Stimulated activated naive CD8-positive, alpha-beta T cell treated with anti-CD3 and anti-CD28 coated beads, Interleukin-15, Interleukin-2, amounts not matched to agents 100 ng/mL and 50 ng/mL, for 24 hours (primary cell): ENCODE measurements around the gene INSIG2.

Experiments
- H3K27ac Mint-ChIP-seq: one replicate; pipeline ENCODE4 v1.8.0; 2021; ENCODE audit warnings: mild to moderate bottlenecking, mixed read lengths
- H3K27me3 Mint-ChIP-seq: one replicate; pipeline ENCODE4 v1.8.0; 2021; ENCODE audit warnings: mixed read lengths
- H3K36me3 Mint-ChIP-seq: one replicate; pipeline ENCODE4 v1.8.0; 2021; ENCODE audit warnings: low read depth, mixed read lengths
- H3K4me1 Mint-ChIP-seq: one replicate; pipeline ENCODE4 v1.8.0; 2021; ENCODE audit warnings: low read depth, mixed read lengths
- H3K4me3 Mint-ChIP-seq: one replicate; pipeline ENCODE4 v1.8.0; 2021; ENCODE audit warnings: mild to moderate bottlenecking, mixed read lengths
- H3K9me3 Mint-ChIP-seq: one replicate; pipeline ENCODE4 v1.8.0; 2021; ENCODE audit warnings: mixed read lengths

INSIG2 gene

DNA sequence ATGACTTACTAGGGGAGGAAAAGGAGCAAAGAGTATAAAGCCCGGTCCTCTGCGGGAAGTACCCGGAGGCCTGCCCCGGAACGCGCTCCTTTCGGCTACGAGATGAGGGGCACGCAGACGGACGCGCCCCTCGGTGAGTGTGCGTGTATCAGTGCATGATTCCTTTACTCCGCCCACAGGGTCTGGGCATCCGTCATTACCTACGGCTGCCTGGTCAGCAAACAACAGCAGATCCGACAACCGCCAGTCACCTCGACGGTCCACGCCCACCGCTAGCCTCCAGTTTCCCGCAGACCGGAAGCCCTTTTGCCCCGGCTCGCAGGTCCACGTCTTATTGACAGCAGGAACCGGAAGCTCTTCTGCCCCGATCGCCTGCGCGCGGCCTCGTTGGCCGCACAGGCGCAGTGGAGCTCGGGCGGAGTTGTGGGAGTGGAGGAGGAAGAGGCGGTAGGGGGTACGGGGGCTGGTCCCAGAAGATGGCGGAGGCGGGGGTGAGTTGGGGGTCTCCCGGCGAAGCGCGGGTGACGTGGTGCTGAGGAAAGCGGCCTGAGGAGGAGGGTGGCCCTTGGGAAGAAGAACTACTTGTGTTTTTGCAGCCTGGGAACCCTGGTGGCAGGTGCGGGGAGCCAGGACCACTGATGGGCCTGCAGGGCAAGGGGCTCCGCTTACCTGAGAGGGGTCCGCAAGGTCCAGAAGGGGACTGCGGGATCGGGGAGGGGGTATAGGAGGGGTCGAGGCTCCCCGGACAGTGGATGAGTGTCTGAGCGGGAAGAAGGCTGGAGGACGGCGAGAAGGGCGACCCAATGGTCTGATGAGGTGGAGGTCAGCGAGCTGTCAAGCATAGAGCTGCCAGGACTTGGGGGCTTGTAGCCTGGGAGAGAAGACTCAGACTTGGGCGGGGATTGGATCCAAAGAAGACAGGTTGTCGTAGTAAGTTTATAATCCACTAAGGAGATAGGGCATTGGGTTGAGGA is at the start of gene INSIG2:
Gene INSIG2, plus strand, starts transcription at position 421 of the 974 bp plus-strand sequence. CDS start 8,086 bp downstream, outside the sequence.
- peak within 1 kb of the TSS; percentile 74 for H3K4me3 Mint-ChIP-seq
- H3K9me3 Mint-ChIP-seq = no peaks in the 10 kb centered on the region
- H3K36me3 Mint-ChIP-seq = no peaks in the 10 kb centered on the region
- no peaks in the 10 kb centered on the region for H3K27me3 Mint-ChIP-seq
- peak within 1 kb of the TSS; percentile 90 for H3K27ac Mint-ChIP-seq
- H3K4me1 Mint-ChIP-seq = peaks cover 29% of the 10 kb centered on the region

DNA sequence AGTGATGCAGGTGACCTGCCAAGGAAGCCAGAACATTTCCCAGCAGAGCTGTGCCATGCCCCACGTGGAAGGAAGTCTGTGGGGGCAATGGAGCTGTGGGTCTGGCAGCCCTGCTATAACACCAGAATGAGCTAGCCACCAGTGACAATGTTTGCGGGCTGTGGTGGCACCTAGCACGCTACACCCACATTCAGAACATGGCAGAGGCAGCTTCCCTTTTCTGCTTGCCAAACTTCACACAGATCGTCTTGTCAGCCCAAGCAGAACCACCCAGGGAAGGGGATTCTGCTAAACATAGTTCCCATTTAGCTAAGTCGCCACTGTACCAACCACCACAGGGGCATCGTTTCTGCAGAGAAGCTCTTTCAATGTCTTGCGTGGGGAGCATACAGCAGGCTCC is 47.4 kb upstream of the INSIG2 start:
- H3K4me3 Mint-ChIP-seq = no peak overlapping the region
- H3K27me3 Mint-ChIP-seq = peaks cover 57% of the 10 kb centered on the region
- peaks cover 2% of the 10 kb centered on the region for H3K9me3 Mint-ChIP-seq
- no peaks in the 10 kb centered on the region for H3K4me1 Mint-ChIP-seq
- H3K27ac Mint-ChIP-seq = no peak overlapping the region
- H3K36me3 Mint-ChIP-seq = no peaks in the 10 kb centered on the region

GRCh38 chr2:118044103-118044716 is 44.1 kb upstream of the INSIG2 start:
- Mint-ChIP-seq H3K4me3 (no peak overlapping the region), H3K27me3 (peaks cover 49% of the 10 kb centered on the region), H3K4me1 (no peaks in the 10 kb centered on the region), H3K9me3 (no peaks in the 10 kb centered on the region), H3K27ac (no peak overlapping the region), H3K36me3 (no peaks in the 10 kb centered on the region)

- Mint-ChIP-seq H3K4me3 (no peak overlapping the region), H3K27ac (no peak overlapping the region), H3K4me1 (peaks cover 2% of the 10 kb centered on the region), H3K27me3 (peaks cover 47% of the 10 kb centered on the region), H3K36me3 (no peaks in the 10 kb centered on the region), H3K9me3 (no peaks in the 10 kb centered on the region)
Observed at GRCh38 chr2:118044854-118045253, 43.4 kb upstream of the INSIG2 start.

GRCh38 chr2:118045286-118045685 is 43.0 kb upstream of the INSIG2 start:
- Mint-ChIP-seq H3K4me1 (peaks cover 4% of the 10 kb centered on the region), H3K36me3 (no peaks in the 10 kb centered on the region), H3K27me3 (peaks cover 48% of the 10 kb centered on the region), H3K27ac (no peak overlapping the region), H3K9me3 (no peaks in the 10 kb centered on the region), H3K4me3 (no peak overlapping the region)

GRCh38 chr2:118046634-118047210 is 41.5 kb upstream of the INSIG2 start:
- Mint-ChIP-seq H3K27ac (no peak overlapping the region), H3K9me3 (no peaks in the 10 kb centered on the region), H3K27me3 (peaks cover 58% of the 10 kb centered on the region), H3K36me3 (no peaks in the 10 kb centered on the region), H3K4me3 (no peak overlapping the region), H3K4me1 (peaks cover 4% of the 10 kb centered on the region)

GRCh38 chr2:118047380-118047826 is 40.9 kb upstream of the INSIG2 start:
- Mint-ChIP-seq H3K36me3 (no peaks in the 10 kb centered on the region), H3K4me3 (no peak overlapping the region), H3K27me3 (peaks cover 54% of the 10 kb centered on the region), H3K9me3 (no peaks in the 10 kb centered on the region), H3K4me1 (peaks cover 4% of the 10 kb centered on the region), H3K27ac (no peak overlapping the region)

GRCh38 chr2:118048401-118048800 is 39.9 kb upstream of the INSIG2 start:
- Mint-ChIP-seq H3K4me1 (peaks cover 4% of the 10 kb centered on the region), H3K27me3 (peaks cover 51% of the 10 kb centered on the region), H3K9me3 (no peaks in the 10 kb centered on the region), H3K27ac (no peak overlapping the region), H3K36me3 (no peaks in the 10 kb centered on the region), H3K4me3 (no peak overlapping the region)

- no peak overlapping the region for H3K4me3 Mint-ChIP-seq
- peaks cover 48% of the 10 kb centered on the region for H3K27me3 Mint-ChIP-seq
- peaks cover 4% of the 10 kb centered on the region for H3K4me1 Mint-ChIP-seq
- no peaks in the 10 kb centered on the region for H3K36me3 Mint-ChIP-seq
- H3K9me3 Mint-ChIP-seq = no peaks in the 10 kb centered on the region
- no peak overlapping the region for H3K27ac Mint-ChIP-seq
Observed at GRCh38 chr2:118049140-118049815, 39.0 kb upstream of the INSIG2 start.

- Mint-ChIP-seq H3K9me3 (no peaks in the 10 kb centered on the region), H3K4me3 (no peak overlapping the region), H3K27me3 (peaks cover 43% of the 10 kb centered on the region), H3K4me1 (peaks cover 4% of the 10 kb centered on the region), H3K36me3 (no peaks in the 10 kb centered on the region), H3K27ac (no peak overlapping the region)
Observed at GRCh38 chr2:118049816-118050140, 38.5 kb upstream of the INSIG2 start.

- Mint-ChIP-seq H3K4me1 (peaks cover 7% of the 10 kb centered on the region), H3K4me3 (no peak overlapping the region), H3K36me3 (no peaks in the 10 kb centered on the region), H3K9me3 (no peaks in the 10 kb centered on the region), H3K27me3 (peaks cover 48% of the 10 kb centered on the region), H3K27ac (no peak overlapping the region)
Observed at GRCh38 chr2:118050386-118050785, 37.9 kb upstream of the INSIG2 start.

- Mint-ChIP-seq H3K9me3 (no peaks in the 10 kb centered on the region), H3K4me3 (no peak overlapping the region), H3K36me3 (no peaks in the 10 kb centered on the region), H3K4me1 (peaks cover 11% of the 10 kb centered on the region), H3K27ac (no peak overlapping the region), H3K27me3 (peaks cover 54% of the 10 kb centered on the region)
Observed at GRCh38 chr2:118050974-118051373, 37.3 kb upstream of the INSIG2 start.

DNA sequence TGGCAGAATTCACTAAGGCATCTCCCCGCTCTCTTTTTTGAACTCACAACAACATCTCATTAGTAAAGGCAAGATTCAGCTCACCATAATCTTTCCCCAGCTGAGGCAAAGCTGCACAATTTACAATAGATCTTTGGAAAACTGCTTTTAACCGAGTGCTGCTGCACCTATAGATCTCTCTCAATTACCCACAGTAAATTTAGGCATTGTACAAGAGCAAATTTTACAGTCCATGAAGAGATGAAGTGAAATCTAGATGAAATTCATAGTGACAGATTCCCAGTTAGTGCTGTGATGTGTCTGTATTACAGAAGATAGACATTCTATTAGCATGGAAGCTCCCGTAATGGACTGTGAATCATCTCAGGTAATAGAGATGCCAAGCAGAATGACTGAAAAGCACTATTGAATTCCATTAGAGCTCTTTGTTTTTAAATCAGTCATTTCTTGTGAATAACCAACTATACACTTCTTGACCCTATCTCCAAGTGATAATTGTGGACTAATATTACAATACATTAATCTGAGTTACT is 36.4 kb upstream of the INSIG2 start:
- H3K4me3 Mint-ChIP-seq = no peak overlapping the region
- H3K36me3 Mint-ChIP-seq = no peaks in the 10 kb centered on the region
- peaks cover 55% of the 10 kb centered on the region for H3K27me3 Mint-ChIP-seq
- peaks cover 14% of the 10 kb centered on the region for H3K4me1 Mint-ChIP-seq
- no peaks in the 10 kb centered on the region for H3K9me3 Mint-ChIP-seq
- H3K27ac Mint-ChIP-seq = no peak overlapping the region

DNA sequence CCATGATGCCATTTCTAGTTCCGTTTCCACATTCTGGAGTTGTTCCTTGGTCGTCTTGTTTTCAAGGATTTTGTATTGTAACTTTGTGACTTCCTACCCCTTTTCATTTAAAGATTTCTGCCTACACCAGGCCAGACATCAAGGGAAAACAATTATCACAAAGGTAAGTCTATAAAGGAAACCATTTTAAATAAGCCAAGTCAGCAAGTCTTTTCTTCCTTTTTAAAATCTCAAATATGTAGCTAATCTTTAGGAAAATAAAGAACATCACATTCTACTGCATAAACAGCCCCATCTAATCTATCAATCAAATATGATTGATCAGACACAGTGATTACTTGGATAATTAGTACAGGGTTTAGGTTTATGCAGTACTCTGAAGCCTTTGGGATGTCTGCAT is 35.8 kb upstream of the INSIG2 start:
- no peak overlapping the region for H3K27ac Mint-ChIP-seq
- peaks cover 50% of the 10 kb centered on the region for H3K27me3 Mint-ChIP-seq
- H3K9me3 Mint-ChIP-seq = no peaks in the 10 kb centered on the region
- H3K4me1 Mint-ChIP-seq = peaks cover 14% of the 10 kb centered on the region
- H3K36me3 Mint-ChIP-seq = no peaks in the 10 kb centered on the region
- no peak overlapping the region for H3K4me3 Mint-ChIP-seq
